ENCODE data around the gene RAMP2.
A peak's percentile ranks its signal among the peaks of the same experiment; 100 is the strongest.
"Not testable (repeated sequence)": the region's sequence is repeated elsewhere in the genome, so short reads cannot be mapped to it uniquely, and the experiment has no call there.

RAMP2 gene, protein sequence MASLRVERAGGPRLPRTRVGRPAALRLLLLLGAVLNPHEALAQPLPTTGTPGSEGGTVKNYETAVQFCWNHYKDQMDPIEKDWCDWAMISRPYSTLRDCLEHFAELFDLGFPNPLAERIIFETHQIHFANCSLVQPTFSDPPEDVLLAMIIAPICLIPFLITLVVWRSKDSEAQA

DNA sequence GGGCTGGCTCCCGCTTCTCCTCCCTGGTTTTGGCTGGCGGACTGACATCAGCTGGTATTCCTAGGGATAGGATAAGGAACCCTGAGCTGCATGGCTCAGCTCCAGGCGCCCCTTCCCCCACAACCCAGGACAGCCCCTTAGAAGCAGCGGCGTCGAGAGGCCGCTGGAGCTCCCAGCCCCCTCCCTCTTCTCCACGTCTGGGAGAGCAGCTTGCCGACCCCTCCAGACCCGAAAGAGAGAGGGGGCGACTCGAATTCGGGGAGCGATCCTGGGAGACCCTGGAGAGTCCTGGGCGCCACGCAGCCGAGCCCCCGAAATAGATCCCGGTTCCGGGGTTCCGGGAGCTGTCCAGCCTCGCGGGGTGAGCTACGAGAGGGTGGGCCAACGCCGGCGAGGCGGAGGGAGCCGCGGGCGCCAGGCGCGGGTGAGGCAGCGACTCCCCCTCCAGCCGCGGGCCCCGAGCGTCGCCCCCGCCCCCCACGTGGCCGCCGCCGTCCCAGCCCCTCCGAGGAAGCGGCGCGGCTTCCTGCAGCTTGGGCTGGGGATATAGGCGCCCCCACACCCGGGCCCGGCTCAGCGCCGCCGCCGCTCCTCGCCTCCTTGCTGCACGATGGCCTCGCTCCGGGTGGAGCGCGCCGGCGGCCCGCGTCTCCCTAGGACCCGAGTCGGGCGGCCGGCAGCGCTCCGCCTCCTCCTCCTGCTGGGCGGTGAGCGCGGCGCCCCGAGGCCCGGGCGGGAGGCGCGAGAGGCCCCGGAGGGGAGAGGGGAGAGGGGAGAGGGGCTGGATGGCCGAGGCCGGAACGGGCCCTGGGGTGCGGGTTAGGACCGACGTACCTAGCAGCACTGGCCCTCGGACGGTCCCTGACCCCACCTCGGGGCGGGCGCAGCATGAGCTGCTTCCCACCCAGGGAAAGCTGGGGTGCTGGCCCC lies at the start of gene RAMP2:
RAMP2 (plus strand) TSS at position 576 of the 930 bp plus-strand sequence; CDS start at position 611, 35 bp downstream.
- no peak for DNase-seq

DNA sequence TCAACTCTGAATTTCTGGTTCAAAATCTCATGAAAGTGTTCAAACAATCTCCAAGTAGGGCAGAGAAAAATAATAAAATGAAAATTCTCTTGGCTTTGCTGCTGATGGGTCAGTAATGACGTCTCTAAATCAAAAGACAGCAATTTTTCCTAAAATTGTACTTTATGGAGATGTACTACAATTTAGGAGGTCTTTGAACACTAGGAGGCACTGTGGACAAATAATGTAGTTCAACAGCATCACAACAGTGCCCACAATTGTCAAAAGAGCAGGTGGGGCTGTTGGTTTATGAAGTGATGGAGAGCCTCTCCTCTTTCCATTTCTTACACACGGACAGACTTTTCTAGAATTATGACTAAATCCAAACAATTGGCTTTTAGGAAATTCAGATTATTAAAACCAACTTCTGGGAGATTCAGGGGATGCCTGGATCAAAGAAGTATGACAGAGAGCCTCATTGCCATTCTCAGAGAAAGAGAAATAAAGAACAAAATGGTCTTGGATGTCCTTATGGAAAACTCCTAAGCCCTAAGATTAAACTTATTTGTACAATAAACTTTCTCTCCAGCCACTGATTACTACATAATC lies 39.9 kb upstream of the RAMP2 start:
- peak; percentile 53 for DNase-seq

DNA sequence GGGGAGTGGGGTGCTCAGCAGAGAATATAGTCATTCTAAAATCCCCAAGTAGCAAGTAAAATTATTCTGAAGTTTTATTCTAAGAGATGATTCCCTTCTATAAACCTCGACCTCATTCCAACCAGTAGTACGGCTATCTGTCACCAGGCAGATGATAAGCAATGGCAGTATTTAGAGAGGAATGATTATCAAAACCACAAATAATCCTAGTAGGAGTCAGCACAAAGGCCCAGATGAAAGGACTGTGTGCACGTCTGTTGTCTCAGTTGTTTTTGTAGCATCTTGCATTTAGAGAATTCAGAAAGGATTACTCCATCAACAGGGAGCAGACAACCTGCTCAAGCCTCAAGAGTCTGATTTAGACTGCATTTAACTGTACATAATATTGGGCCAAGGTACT lies 37.4 kb upstream of the RAMP2 start:
- DNase-seq = no peak

DNA sequence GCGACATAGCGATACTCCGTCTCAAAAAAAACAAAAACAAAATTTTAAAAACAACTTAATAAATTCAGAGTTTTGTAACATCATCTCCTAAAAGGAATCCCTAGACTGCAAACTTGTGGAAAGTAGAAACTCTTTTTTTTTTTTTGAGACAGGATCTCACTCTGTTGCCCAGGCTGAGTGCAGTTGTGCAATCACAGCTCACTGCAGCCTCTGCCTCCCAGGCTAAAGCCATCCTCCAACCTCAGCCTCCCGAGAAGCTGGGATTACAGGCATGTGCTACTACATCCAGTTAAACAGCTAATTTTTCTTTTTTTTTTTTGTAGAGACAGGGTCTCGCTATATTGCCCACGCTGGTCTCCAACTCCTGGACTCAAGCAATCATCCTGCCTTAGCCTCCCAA lies 35.9 kb upstream of the RAMP2 start:
- DNase-seq = no peak

DNA sequence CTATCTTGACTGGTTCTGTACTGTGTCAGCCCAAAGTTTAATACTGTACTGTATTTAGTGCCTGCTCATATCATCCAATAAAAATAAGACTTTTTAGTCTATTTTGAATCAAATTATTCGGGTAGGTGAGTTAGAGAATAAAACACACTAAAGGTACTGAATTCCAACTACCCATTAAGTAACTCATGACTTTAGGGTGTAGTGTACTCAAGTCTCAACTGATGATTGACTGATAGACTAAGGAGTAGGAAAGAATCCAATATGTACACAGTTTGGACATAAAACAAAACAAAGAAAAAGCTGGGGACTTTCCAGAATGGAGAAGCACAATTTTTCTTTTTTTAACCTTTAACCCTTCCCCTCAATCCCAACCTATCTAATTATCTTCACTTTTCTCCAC lies 20.3 kb upstream of the RAMP2 start:
- DNase-seq = no peak

DNA sequence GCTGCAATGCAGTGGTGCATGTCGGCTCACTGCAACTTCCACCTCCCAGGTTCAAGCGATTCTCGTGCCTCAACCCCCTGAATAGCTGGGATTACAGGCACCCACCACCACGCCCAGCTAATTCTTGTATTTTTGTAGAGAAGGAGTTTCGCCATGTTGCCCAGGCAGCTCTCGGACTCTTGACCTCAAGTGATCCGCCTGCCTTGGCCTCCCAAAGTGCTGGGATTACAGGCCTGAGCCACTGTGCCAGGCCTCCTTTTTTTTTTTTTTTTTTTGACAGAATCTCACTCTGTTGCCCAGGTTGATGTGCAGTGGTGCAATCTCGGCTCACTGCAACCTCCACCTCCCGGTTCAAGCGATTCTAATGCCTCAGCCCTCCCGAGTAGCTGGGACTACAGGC lies 18.1 kb upstream of the RAMP2 start:
- DNase-seq = not testable (repeated sequence)

DNA sequence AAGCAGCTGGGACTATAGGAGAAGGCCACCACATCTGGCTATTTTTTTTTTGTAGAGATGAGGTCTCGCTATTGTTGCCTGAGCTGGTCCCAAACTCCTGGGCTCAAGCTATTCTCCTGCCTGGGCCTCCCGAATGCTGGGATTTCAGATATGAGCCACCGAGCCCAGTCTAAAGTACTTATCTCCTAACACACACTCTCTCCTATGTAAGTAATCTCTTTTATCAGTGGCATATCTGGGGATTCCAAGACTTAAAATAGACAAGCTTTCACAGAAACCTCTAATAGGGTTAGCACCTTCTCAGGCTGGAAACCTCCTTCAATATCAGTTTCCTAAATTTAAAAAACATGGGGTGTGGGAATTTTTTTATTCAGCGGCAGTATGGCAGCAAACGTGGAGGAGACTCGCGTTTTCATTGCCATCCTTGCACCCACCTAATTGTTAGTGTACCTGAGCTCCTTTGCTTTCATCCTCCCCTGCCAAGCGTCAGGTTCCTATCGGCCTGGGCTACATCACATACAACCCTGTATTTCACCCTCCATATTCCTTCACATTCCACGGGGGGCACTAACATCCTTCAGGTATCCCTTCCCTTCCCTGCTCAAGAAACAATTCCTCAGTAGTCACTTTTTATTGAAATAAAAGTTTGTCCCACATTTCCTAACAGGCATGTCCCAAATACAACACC lies 17.3 kb upstream of the RAMP2 start:
- no peak for DNase-seq

DNA sequence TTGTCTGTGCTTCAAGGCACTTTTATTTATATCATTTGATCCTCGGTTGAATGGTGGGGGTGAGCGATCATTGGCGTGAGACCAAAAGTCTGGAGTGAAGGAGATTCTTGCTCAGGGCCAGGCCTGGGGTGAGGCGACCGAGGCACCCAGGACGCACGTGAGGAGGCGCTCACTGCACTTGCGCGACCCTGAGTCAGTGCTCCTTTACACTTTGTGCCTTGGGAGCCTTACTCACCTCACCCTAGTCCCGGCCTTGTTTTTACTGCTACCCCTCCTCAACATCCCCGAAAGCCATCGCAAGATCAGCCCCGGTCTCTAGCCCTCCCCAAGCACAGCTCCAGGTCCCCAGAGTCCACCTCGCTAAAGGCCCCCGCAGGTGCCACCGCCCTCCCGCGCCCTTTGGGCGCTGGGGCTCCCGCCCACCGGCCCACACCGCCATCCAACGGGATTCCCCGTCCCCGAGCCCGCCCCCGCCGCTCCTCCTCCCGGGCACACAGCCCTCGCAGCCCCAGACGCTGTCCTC lies 16.7 kb upstream of the RAMP2 start:
- DNase-seq = peak; percentile 63

DNA sequence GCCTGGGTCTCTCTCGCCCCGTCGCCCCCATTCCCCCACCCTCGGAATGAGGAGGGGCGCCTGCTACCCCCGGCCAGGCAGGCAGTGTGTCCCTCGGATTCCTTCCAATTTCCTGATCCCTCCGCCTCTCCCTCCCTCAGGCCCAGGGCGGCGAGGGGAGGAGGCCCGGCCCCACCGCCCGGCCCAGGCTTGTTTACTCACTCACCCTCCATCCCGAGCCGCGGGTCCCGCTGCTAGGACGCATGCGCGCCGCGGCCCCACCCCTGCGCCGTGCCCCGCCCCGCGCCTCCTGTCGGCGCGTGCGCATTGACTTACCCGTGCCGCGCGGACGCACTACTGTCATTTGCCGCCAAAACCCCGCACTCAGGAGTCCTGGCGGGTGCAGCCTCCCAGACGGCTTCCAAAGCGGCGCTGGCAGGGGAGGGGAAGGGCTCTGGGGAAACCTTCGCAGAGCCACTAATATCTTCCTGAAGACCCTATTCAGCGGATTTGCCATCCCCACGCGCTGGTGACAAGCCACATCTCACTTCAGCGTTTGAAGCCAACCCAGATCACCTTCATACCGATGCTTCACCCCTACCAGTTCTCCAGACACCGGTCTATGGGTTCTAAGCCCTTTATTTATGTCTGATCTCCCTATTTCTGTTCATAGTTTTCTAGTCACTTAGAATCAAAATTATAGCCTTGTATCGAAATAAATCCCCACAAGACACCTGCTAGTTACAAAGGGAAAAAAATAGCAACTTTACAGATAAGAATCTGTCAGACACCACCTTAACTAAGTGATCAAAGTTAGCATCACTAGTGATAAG lies 16.0 kb upstream of the RAMP2 start, which contains the start of gene EZH1:
EZH1 (minus strand) TSS at position 235 of the 812 bp plus-strand sequence. CDS start 16,099 bp downstream, outside the sequence.
- peak; percentile 89 for DNase-seq

DNA sequence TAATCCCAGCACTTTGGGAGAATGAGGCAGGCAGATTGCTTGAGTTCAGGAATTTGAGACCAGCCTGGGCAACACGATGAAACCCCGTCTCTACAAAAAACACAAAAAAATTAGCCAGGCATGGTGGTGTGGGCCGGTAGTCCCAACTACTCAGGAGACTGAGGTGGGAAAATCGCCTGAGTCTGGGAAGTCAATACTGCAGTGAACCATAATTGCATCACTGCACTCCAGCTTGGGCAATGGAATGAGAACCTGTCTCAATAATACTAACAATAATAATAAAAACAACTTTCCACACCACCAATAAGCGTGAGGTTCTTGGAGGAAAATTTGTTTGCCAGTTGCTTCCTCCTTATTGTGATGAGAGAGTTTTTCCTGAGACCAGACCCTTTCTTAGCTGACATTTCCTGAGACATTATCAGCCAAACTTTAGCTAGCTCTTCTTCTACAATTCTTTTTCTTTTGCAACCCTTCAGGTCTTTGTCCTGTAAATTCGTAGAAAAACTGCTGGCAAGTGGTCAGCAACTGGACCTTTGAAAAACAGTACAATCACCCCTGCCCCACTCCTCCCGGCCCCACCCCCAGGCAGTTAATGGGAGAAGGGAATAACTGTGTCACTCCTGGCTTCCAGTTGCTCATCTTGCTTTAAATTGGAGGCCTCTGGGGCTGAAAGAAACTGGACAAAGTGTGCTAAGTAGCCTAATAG lies 12.7 kb upstream of the RAMP2 start:
- no peak for DNase-seq

DNA sequence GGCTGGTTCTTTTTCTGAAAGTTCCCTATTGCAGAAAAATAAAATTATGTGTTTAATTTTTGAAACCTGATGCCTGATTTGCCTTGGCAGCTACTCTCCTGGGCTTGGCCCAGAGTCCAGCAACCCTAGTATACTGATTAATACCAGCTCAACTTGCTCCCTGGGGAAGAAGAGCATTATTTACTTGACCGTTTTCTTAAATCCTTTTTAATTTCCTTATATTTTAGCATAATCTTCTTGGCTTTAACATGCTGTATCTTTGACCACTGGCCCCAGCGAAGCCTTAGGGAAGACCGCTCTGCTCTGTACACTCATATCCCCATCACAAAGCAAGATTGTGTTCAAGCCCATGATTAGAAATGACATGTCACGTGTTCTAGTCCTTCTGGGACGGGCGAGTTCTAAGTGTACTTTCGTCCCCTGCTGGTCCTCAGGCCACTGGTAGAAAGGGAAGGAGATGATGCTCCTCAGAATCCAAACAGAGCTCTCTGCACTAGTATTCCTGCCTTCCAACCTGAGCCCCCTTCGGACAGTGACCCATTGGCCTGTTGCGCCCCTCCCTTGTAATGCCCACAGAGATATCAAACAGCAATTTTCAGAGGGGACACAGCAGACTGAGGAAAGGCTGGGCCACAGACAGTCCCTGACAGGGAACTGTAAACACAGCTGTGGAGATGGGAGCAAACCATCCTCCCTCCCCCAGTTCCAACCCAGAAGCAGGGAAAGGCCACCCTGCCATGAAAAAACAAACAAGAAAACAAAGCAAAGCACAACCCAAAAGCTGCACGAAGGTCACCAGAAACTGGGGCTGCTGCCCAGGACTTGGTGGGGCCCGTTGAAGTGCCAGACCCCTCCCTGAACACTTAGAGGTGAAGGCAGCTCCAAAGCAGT lies 11.9 kb upstream of the RAMP2 start:
- no peak for DNase-seq

DNA sequence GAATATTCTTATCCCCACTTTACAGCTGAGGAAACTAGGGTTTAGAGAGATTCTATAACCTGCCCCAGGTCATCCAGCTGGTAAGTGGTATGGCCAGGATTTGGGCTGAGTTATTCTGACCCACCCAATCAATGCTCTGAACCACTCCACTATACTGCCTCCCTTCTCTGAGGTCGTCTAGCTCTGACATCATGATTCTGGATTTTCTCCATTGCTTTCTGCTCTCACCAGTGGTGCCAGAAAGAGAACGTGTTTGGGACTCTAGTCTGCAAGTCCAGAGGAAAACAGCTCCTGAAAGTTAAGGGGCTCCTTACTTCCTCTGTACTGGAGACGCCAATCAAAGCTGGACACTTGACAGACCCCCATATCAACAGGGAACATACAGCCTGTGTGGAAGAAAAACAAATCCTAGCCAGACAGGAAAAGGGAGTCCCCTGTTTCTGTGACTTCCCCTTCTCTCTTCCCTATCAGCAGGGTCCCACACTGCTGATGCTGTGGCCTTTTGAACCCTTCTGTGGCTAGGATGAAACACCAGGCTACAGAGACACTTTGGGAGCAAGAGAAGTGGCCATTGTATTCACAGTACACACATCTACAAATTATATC lies 10.2 kb upstream of the RAMP2 start:
- no peak for DNase-seq

DNA sequence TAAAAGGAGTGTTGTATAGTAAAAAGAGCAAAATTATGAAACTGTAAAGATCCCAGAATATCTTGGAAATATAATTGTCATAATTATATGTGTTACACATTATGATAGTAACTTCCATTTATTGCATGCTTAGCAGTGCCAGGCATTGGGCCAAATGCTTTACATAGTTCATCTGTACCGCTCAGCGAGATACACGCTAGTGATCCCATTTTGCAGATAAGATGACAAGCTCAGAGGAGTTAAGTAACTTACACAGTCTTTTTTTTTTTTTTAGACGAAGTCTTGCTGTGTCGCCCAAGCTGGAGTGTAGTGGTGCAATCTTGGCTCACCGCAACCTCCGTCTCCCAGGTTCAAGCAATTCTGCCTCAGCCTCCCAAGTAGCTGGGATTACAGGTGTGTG lies 9.4 kb upstream of the RAMP2 start:
- DNase-seq = no peak

DNA sequence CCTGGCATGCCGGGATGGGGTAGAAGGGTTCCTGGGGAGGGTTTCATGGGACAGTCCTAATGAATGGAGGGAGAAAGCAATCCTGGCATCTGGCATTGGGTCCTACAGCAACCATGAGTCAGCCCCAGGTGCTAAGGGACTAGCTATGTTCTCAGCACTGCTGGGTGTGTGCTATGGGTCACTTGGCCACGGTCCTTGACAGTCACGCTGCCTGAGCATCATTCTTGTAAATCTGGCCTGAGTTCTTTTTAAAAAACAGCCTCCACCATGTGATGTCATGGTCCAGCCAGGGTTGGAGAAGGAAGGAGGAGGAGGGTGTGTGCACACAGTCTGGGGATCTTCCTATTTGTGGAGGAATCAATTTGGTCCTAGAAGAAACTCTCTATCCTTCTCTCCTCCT lies 6.2 kb upstream of the RAMP2 start:
- DNase-seq = no peak

DNA sequence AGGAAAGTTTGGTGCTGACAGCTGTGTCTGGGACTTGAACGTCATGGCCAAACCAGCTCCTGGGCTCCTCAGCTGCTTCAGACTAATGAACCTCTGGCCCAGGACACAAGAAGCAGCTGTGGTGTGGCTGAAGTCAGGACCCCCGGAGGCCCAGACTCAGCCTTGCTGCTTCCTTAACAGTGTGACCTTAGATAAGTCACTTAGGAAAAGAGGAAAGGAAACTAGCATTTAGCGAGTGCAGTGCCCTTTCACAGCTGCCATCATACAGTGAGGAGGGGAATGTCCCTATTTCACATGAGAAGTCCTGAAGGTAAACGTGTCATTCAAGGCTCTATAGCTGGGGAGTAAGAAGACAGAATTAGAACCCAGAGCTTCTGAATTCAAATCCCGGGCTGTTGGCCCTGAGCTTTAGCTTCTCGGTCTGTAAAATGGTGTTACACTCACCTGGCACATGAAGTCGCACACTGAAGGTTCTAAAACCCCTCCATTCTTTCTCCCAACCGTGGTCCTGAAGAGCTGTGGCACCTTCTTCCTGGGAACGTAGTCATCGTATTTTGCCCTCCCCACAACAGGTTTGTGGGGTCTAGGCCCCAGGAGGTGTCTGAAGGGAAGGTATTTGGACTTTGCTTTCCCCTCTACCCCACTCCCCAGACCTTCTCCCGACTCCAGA lies 910 bp upstream of the RAMP2 start:
- DNase-seq = no peak

DNA sequence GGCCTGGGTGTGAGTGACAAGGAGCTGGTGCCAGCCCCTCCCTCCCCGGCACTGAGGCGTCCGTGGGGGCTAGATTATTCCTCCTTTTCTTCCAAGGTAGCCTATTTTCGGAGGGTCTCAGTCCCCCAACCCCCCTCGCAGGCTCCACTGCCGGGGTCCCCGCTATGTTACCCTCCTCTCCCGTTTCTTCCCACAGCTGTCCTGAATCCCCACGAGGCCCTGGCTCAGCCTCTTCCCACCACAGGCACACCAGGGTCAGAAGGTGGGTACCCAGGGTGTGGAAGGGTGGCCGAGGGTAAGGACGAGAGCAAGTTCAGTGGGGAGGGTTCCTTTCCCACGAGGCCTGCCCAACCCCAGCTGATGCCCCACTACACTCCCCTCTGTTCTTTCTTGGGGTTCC lies 611 bp downstream of the RAMP2 start:
- no peak for DNase-seq

DNA sequence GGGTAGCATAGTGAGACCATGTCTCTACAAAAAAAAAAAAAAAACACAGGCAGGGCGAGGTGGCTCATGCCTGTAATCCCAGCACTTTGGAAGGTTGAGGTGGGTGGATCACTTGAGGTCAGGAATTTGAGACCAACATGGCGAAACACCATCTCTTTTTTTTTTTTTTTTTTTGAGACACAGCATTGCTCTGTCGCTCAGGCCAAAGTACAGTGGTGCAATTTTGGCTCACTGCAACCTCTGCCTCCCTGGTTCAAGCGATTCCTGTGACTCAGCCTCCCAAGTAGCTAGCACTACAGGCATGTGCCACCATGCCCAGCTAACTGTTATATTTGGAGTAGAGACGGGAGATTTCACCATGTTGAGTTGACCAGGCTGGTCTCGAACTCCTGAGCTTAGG lies 5.1 kb downstream of the RAMP2 start:
- no peak for DNase-seq

DNA sequence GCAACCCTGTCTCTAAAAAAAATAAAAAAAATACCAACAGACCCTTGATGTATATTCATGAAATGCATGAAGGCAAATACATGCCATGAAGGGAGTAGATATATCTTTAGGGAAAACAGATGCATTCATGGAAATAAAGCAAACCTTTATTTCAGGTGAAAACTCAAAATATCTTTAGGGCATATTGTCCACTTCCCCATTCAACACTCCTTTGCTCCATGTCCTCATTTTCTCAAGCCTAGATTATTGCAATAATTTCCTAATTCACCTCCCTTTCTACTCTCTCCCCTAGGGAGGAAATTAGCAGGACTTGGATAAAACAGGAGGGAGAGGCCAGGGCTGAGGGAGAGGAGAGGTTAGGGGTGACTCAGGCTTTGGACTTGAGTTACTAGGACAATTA lies 6.5 kb downstream of the RAMP2 start:
- DNase-seq = no peak

DNA sequence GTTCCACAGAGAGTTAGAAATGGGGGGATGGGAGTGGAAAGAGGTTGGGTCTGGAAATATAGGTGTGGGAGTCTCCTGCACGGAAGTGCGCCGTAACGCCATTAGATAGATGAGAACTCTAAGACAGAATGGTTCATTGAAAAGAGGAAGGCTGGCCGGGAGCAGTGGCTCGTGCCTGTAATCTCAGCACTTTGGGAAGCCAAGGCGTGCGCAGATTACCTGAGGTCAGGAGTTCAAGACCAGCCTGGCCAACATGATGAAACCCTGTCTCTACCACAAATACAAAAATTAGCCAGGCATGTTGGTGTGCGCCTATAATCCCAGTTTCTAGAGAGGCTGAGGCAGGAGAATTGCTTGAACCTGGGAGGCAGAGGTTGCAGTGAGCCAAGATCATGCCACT lies 7.0 kb downstream of the RAMP2 start:
- not testable (repeated sequence) for DNase-seq
